DMS153 treated with DMSO at 0.1 percent for 48 hours (cell line): ENCODE data around the gene DOCK4.

Source experiments
- DNase-seq: peaks from one replicate; lab custom pipeline; 2025; ENCODE audit not compliant: unreplicated experiment; lab: John Stamatoyannopoulos, UW

DOCK4 gene

GRCh38 chr7:112080441-112080840 lies 125.8 kb downstream of the DOCK4 start:
- DNase-seq = no peak

GRCh38 chr7:112079673-112080072 lies 126.5 kb downstream of the DOCK4 start:
- DNase-seq = no peak

- no peak for DNase-seq
Observed at GRCh38 chr7:112079122-112079521, 127.1 kb downstream of the DOCK4 start.

GRCh38 chr7:112076324-112076723 lies 129.9 kb downstream of the DOCK4 start:
- no peak for DNase-seq

- no peak for DNase-seq
Observed at GRCh38 chr7:112074464-112074863, 131.7 kb downstream of the DOCK4 start.

GRCh38 chr7:112073530-112073929 lies 132.7 kb downstream of the DOCK4 start:
- no peak for DNase-seq

GRCh38 chr7:112072541-112073245 lies 133.5 kb downstream of the DOCK4 start:
- no peak for DNase-seq

- no peak for DNase-seq
Observed at GRCh38 chr7:112071856-112072255, 134.3 kb downstream of the DOCK4 start.

GRCh38 chr7:112070674-112071256 lies 135.4 kb downstream of the DOCK4 start:
- no peak for DNase-seq

GRCh38 chr7:112069879-112070321 lies 136.3 kb downstream of the DOCK4 start:
- no peak for DNase-seq

GRCh38 chr7:112068967-112069366 lies 137.2 kb downstream of the DOCK4 start:
- DNase-seq = no peak

- DNase-seq = no peak
Observed at GRCh38 chr7:112067632-112068540, 138.3 kb downstream of the DOCK4 start.

- DNase-seq = no peak
Observed at GRCh38 chr7:112067200-112067599, 139.0 kb downstream of the DOCK4 start.

- no peak for DNase-seq
Observed at GRCh38 chr7:112065758-112066157, 140.4 kb downstream of the DOCK4 start.

GRCh38 chr7:112064627-112065385 lies 141.4 kb downstream of the DOCK4 start:
- no peak for DNase-seq

- no peak for DNase-seq
Observed at GRCh38 chr7:112063974-112064373, 142.2 kb downstream of the DOCK4 start.

- no peak for DNase-seq
Observed at GRCh38 chr7:112061051-112061450, 145.1 kb downstream of the DOCK4 start.

GRCh38 chr7:112060625-112061024 lies 145.6 kb downstream of the DOCK4 start:
- no peak for DNase-seq

GRCh38 chr7:112059675-112060074 lies 146.5 kb downstream of the DOCK4 start:
- DNase-seq = no peak

GRCh38 chr7:112058686-112059085 lies 147.5 kb downstream of the DOCK4 start:
- no peak for DNase-seq

- peak; percentile 11 for DNase-seq
Observed at GRCh38 chr7:112056409-112056808, 149.8 kb downstream of the DOCK4 start.
